Right lobe of liver (tissue), 4 donors: ENCODE results near the gene VWC2.
A peak's percentile ranks its signal among the peaks of the same experiment; 100 is the strongest.

ENCODE experiments used
- POLR2A ChIP-seq: fragments of 450-650 bp; IDR thresholded peaks from one replicate; pipeline ENCODE4 v1.6.1; 2017; ENCODE audit warnings: antibody characterized with exemption, mild to moderate bottlenecking
- TF ChIP-seq, protein P1 (sequence below), 4 donors: fragments of 200-600 bp in 3 of 4; fragments of 450-650 bp in 1 of 4; IDR thresholded peaks; one replicate each; pipeline versions ENCODE4 v1.5.1 to v1.8.0; 2016 to 2022; ENCODE audit warnings: antibody characterized with exemption in 4 of 4, mild to moderate bottlenecking in 2 of 4
- donor health status: DM: no; HTN: no; CAD: no.
- donor health status: DM: no; HTN: no; CAD: no.
- donor health status: DM: no; HTN: yes; CAD: no.

DNA sequence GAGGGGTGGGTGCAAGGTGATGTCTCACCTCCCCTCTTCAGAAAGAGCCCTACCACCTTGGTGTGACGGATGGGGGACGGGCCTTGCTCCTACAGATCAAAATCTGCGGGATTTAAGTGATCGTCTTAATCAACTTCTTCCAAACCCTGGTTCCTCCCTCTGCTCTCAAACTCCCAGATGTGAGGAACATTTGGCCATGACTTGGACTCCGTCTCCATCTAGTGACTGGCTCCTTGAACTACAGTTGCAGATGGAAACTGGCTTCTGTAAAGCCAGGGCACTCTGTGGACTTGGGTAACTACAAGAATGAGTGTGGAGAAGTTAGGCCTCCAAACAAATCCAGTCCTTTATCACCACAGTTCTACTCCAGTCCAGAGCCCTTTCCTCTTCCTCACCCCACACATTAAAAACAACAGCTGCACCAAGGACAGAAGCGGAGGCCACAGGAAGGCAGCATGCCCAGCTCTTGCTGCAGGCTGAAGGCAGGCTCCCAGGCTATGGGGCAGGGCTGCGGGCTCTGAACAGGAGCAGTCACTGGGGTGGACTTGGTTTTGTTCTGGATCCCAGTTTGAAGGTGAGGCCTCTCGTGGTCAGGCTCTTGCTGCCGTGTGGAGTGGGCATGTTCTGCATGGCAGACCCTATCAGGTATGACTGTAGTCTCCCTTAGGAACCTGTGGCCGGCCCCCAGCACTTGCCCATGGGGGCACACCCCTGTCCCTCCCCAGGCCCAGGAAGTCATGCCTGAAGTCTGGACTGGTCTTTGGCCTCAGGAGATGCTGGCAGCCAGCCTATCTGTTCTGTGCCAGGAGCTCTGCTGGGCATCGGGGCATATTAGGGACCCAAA is 79.4 kb downstream of the VWC2 start:
- TF ChIP-seq, protein P1, sequence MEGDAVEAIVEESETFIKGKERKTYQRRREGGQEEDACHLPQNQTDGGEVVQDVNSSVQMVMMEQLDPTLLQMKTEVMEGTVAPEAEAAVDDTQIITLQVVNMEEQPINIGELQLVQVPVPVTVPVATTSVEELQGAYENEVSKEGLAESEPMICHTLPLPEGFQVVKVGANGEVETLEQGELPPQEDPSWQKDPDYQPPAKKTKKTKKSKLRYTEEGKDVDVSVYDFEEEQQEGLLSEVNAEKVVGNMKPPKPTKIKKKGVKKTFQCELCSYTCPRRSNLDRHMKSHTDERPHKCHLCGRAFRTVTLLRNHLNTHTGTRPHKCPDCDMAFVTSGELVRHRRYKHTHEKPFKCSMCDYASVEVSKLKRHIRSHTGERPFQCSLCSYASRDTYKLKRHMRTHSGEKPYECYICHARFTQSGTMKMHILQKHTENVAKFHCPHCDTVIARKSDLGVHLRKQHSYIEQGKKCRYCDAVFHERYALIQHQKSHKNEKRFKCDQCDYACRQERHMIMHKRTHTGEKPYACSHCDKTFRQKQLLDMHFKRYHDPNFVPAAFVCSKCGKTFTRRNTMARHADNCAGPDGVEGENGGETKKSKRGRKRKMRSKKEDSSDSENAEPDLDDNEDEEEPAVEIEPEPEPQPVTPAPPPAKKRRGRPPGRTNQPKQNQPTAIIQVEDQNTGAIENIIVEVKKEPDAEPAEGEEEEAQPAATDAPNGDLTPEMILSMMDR (IDR thresholded peaks at IDR 0.05), result peak; percentile 45 to 61 (median 50)
- TF ChIP-seq POLR2A, result no peak
